ENCODE measurements around the gene ARAF. TPM values are rescaled to one million over a fixed set of nuclear protein-coding genes. Genes with fewer than 3 reads are reported as not detected.

The ARAF gene
- total and polyA plus RNA-seq, 10 donors = 32.9 to 97.4 (median 79.3) TPM

DNA sequence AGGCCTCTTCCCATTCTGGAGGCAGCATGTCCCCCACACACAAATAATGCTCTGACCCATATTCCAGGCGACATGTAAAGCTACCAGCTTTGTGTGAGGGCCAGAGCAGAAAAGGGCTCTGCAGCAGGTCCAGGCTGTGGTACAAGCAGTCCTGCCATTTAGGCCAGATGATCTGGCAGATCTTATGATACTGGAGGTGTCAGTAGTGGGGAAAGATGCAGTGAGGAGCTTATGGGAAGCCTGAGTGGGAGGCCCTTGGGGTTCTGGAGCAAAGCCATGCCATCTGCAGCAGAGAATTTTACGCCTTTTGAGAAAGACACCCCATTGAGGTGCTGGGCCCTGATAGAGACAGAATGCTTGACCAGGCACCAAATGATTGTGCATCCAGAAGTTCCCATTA, 50.9 kb downstream of the ARAF start:
- 77 to 92% (median 86%) methylated on average over 2 of the region's 2 CpGs for WGBS, 5 donors
- Histone ChIP-seq H3K4me1 (no peaks in the 10 kb centered on the region), H3K36me3 (no peaks in the 10 kb centered on the region), H3K27me3 (replicated peaks in 1 of 7) (peaks cover 0 to 4% (median 0%) of the 10 kb centered on the region in 7 donors), H3K27ac (no peak overlapping the region), H3K9me3 (no peaks in the 10 kb centered on the region), H3K4me3 (no peak overlapping the region)
- intact Hi-C loops (cut with DNase I; ENCODE audit: low total_unique reads) = no loop called here
- TF ChIP-seq POLR2A (IDR thresholded peaks at IDR 0.05) = no peak
- TF ChIP-seq, protein P1, sequence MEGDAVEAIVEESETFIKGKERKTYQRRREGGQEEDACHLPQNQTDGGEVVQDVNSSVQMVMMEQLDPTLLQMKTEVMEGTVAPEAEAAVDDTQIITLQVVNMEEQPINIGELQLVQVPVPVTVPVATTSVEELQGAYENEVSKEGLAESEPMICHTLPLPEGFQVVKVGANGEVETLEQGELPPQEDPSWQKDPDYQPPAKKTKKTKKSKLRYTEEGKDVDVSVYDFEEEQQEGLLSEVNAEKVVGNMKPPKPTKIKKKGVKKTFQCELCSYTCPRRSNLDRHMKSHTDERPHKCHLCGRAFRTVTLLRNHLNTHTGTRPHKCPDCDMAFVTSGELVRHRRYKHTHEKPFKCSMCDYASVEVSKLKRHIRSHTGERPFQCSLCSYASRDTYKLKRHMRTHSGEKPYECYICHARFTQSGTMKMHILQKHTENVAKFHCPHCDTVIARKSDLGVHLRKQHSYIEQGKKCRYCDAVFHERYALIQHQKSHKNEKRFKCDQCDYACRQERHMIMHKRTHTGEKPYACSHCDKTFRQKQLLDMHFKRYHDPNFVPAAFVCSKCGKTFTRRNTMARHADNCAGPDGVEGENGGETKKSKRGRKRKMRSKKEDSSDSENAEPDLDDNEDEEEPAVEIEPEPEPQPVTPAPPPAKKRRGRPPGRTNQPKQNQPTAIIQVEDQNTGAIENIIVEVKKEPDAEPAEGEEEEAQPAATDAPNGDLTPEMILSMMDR (IDR thresholded peaks at IDR 0.05 in 8 of 11, conservative IDR thresholded peaks at IDR 0.05 in 3 of 11) = no peak
- TF ChIP-seq POLR2AphosphoS5 (IDR thresholded peaks at IDR 0.05) = no peak
- DNase-seq = no peak

DNA sequence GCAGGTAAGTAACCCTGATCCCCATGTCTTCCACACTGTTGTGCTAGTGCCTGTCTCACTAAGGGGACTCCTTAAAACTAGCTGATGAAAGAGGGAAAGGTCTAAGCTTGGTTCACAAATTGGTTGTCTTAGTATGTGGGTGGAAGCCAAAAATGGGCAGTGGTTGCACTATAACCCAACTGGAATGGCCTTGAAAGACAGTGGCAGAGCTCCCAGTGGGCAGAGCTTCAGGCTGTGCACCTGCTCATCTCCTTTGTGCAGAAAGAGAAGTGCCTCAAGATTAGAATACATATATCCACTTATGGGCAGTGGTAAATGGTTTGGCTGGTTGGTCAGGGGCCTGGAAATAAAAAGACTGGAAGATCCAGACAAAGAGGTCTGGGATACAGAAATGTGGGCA, 51.4 kb downstream of the ARAF start:
- DNase-seq = no peak

GRCh38 chrX:47613082-47613481, 52.1 kb downstream of the ARAF start:
- H3K27ac ChIP-seq = no peak overlapping the region
- WGBS, 5 donors = 81 to 95% (median 92%) methylated on average over 8 of the region's 8 CpGs
- no peak for DNase-seq
- H3K4me3 ChIP-seq = no peak overlapping the region
- no peaks in the 10 kb centered on the region for H3K4me1 ChIP-seq
- H3K27me3 ChIP-seq (replicated peaks in 1 of 7) = peaks cover 0 to 4% (median 0%) of the 10 kb centered on the region in 7 donors
- no peaks in the 10 kb centered on the region for H3K36me3 ChIP-seq
- no peaks in the 10 kb centered on the region for H3K9me3 ChIP-seq
- TF ChIP-seq, protein P1 (IDR thresholded peaks at IDR 0.05 in 8 of 11, conservative IDR thresholded peaks at IDR 0.05 in 3 of 11) = no peak
- TF ChIP-seq POLR2A (IDR thresholded peaks at IDR 0.05) (no peak), POLR2AphosphoS5 (IDR thresholded peaks at IDR 0.05) (no peak)
- intact Hi-C loops (cut with DNase I; ENCODE audit: low total_unique reads) = no loop called here

More for the DNA sequence above, 51.4 kb downstream of the ARAF start:
- intact Hi-C loops (cut with DNase I; ENCODE audit: low total_unique reads) = no loop called here
- H3K27me3 ChIP-seq (replicated peaks in 1 of 7) = peaks cover 0 to 4% (median 0%) of the 10 kb centered on the region in 7 donors
- H3K36me3 ChIP-seq = no peaks in the 10 kb centered on the region
- H3K4me1 ChIP-seq = no peaks in the 10 kb centered on the region
- H3K9me3 ChIP-seq = no peaks in the 10 kb centered on the region
- H3K4me3 ChIP-seq = no peak overlapping the region
- H3K27ac ChIP-seq = no peak overlapping the region
- TF ChIP-seq, protein P1 (IDR thresholded peaks at IDR 0.05 in 8 of 11, conservative IDR thresholded peaks at IDR 0.05 in 3 of 11) = no peak
- TF ChIP-seq POLR2AphosphoS5 (IDR thresholded peaks at IDR 0.05) = no peak
- no peak for TF ChIP-seq POLR2A (IDR thresholded peaks at IDR 0.05)

DNA sequence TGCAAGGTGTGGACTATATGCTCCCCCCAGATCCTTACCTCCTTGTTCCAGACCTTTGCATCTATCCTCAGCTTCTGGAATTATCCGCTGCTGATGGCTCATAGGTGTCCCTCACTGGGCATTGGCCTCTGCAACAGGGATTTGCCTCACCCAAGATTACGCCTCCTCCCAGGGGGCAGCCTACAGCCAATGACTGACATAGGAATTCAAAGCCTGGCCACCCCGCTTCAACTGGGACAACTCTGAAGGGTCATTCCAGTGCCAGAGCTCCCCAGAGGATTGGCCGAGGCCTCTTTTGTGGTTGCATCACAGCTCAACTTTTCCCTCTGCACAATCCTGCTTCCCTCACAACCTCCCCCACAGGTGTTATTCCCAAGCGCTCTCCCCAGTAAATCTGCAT, 53.6 kb downstream of the ARAF start:
- H3K27me3 ChIP-seq (replicated peaks in 1 of 7) = peaks cover 0 to 14% (median 4%) of the 10 kb centered on the region in 7 donors
- intact Hi-C loops (cut with DNase I; ENCODE audit: low total_unique reads) = no loop called here
- H3K36me3 ChIP-seq = no peaks in the 10 kb centered on the region
- no peak overlapping the region for H3K27ac ChIP-seq
- WGBS, 5 donors = 73 to 92% (median 84%) methylated on average over 5 of the region's 5 CpGs
- no peaks in the 10 kb centered on the region for H3K9me3 ChIP-seq
- no peak for TF ChIP-seq POLR2AphosphoS5 (IDR thresholded peaks at IDR 0.05)
- TF ChIP-seq, protein P1 (IDR thresholded peaks at IDR 0.05 in 8 of 11, conservative IDR thresholded peaks at IDR 0.05 in 3 of 11) = no peak
- TF ChIP-seq POLR2A (IDR thresholded peaks at IDR 0.05) = no peak
- DNase-seq = no peak
- no peak overlapping the region for H3K4me3 ChIP-seq
- H3K4me1 ChIP-seq = peaks cover 0 to 6% (median 4%) of the 10 kb centered on the region in 6 donors

Measured in spleen (tissue), 11 donors.